Esophagus squamous epithelium (tissue), 5 donors: ENCODE data around the gene KCNG2. TPM values are rescaled to one million over a fixed set of nuclear protein-coding genes. Genes with fewer than 3 reads are reported as not detected.
A peak's percentile ranks its signal among the peaks of the same experiment; 100 is the strongest.

Experiments used
- DNase-seq: peaks from one replicate; lab custom pipeline; 2025; lab: John Stamatoyannopoulos, UW
- H3K27ac ChIP-seq, 4 donors: fragments of 200-600 bp; sonication (generic); one replicate each; pipeline ENCODE4 v1.5.1; 2016 to 2019; ENCODE audit warnings: mild to moderate bottlenecking in 1 of 4
- H3K27me3 ChIP-seq, 4 donors: fragments of 200-600 bp; sonication (generic); 1 replicate in 3 of 4; 2 replicates in 1 of 4; pipeline versions ENCODE4 v1.5.1 to v1.6.0; 2017 to 2021; ENCODE audit warnings: antibody characterized with exemption in 1 of 4
- H3K36me3 ChIP-seq, 3 donors: fragments of 200-600 bp; sonication (generic); one replicate each; pipeline ENCODE4 v1.5.1; 2016 to 2019
- H3K4me1 ChIP-seq, 3 donors: fragments of 200-600 bp; sonication (generic); one replicate each; pipeline ENCODE4 v1.5.1; 2017 to 2019
- H3K4me3 ChIP-seq, 4 donors: fragments of 200-600 bp; sonication (generic); 1 replicate in 3 of 4; 2 replicates in 1 of 4; pipeline ENCODE4 v1.5.1; 2016 to 2019; ENCODE audit warnings: mild to moderate bottlenecking in 2 of 4, moderate library complexity in 1 of 4
- H3K9me3 ChIP-seq, 3 donors: fragments of 200-600 bp; sonication (generic); one replicate each; pipeline ENCODE4 v1.5.1; 2016 to 2019
- POLR2A ChIP-seq, 4 donors: fragments of 450-650 bp; IDR thresholded peaks; one replicate each; pipeline ENCODE4 v1.6.1; 2017; ENCODE audit warnings: antibody characterized with exemption in 4 of 4, mild to moderate bottlenecking in 4 of 4, moderate library complexity in 3 of 4
- WGBS, 2 donors: methylation state at CpG; one replicate each; pipeline ENCODE4 v1.1.5; 2018; 5-methylcytosine and 5-hydroxymethylcytosine counted together
- intact Hi-C: fragments of 100-400 bp; cut with DNase I; formaldehyde crosslinking; loops from one replicate; pipeline ENCODE4 v1.15.0; 2022
- total RNA-seq, 4 donors: library from RNA; depleted of rRNA; stranded (reverse); fragments of >200 nt; gene quantifications; one replicate each; pipeline ENCODE4 v1.1.0, GENCODE V29; 2016
- TF ChIP-seq, protein P1 (sequence below), 6 experiments: fragments of 450-650 bp in 4 of 6; fragments of 200-600 bp in 2 of 6; sonication (generic) in 2 of 6; IDR thresholded peaks; one replicate each; pipeline ENCODE4 v1.5.1; 2016 to 2019; ENCODE audit warnings: antibody characterized with exemption in 6 of 6, mild to moderate bottlenecking in 4 of 6, moderate library complexity in 4 of 6
- donor health status: DM: yes; HTN: yes; CAD: no.

The KCNG2 gene
- total RNA-seq, 4 donors from 2014 or later: 0.19 TPM; not detected in 3

DNA sequence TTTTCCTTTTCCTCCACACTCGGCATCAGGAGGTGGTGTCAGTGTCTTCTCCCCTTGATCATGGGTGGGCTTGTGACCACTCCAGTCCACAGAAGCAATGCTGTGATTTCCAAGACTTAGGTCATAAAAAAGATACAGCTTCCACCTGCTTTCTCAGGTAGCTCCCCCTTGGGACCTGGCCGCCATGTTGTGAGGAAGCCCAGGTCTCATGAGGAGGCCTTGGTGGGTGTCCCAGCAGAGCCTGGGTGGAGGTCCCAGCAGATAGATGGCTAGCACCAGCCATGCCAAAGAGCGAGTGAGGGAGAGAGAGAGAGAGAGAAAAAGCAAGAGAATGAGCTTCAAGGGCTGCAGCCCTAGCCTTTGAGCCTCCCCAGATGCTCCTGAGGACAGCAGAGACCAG, 137.8 kb downstream of the KCNG2 start:
- Histone ChIP-seq H3K27ac (no peak overlapping the region), H3K27me3 (no peaks in the 10 kb centered on the region), H3K4me1 (peaks cover 0 to 32% (median 6%) of the 10 kb centered on the region in 3 donors), H3K4me3 (no peak overlapping the region), H3K36me3 (peaks cover 0 to 75% (median 0%) of the 10 kb centered on the region in 3 donors), H3K9me3 (peaks cover 0 to 34% (median 18%) of the 10 kb centered on the region in 3 donors)
- intact Hi-C loops: no loop called here
- 86 to 93% methylated on average over 2 to 3 of the region's 3 CpGs for WGBS, 2 donors
- TF ChIP-seq, protein P1, sequence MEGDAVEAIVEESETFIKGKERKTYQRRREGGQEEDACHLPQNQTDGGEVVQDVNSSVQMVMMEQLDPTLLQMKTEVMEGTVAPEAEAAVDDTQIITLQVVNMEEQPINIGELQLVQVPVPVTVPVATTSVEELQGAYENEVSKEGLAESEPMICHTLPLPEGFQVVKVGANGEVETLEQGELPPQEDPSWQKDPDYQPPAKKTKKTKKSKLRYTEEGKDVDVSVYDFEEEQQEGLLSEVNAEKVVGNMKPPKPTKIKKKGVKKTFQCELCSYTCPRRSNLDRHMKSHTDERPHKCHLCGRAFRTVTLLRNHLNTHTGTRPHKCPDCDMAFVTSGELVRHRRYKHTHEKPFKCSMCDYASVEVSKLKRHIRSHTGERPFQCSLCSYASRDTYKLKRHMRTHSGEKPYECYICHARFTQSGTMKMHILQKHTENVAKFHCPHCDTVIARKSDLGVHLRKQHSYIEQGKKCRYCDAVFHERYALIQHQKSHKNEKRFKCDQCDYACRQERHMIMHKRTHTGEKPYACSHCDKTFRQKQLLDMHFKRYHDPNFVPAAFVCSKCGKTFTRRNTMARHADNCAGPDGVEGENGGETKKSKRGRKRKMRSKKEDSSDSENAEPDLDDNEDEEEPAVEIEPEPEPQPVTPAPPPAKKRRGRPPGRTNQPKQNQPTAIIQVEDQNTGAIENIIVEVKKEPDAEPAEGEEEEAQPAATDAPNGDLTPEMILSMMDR (IDR thresholded peaks at IDR 0.05): no peak
- no peak for TF ChIP-seq POLR2A (IDR thresholded peaks at IDR 0.05)
- DNase-seq: no peak

DNA sequence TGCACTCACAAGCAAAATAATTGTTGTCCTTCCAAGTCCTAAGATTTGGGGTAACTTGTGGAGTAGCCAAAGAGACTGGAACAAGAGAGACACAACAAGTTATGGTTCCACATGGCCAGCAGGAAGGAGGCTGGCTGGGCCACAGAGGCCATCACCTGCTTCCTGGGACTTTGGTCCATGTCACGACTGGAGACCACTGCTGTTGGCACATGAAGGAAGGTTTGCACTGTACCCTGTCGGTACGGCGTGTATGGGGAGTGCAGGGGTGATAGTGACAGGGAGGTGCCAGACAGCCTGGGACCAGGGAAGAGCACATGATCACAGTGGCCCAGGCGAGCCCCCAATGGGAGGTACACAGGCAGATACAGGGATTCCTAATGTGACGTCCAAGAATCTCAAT, 138.2 kb downstream of the KCNG2 start:
- H3K27ac ChIP-seq: no peak overlapping the region
- H3K4me1 ChIP-seq: peaks cover 0 to 37% (median 6%) of the 10 kb centered on the region in 3 donors
- H3K27me3 ChIP-seq: no peaks in the 10 kb centered on the region
- no peak for TF ChIP-seq POLR2A (IDR thresholded peaks at IDR 0.05)
- TF ChIP-seq, protein P1 (IDR thresholded peaks at IDR 0.05): no peak
- DNase-seq: no peak
- intact Hi-C loops: no loop called here
- 84 to 96% methylated on average over 2 to 6 of the region's 6 CpGs for WGBS, 2 donors
- no peak overlapping the region for H3K4me3 ChIP-seq
- peaks cover 0 to 79% (median 0%) of the 10 kb centered on the region in 3 donors for H3K36me3 ChIP-seq
- H3K9me3 ChIP-seq: peaks cover 0 to 29% (median 17%) of the 10 kb centered on the region in 3 donors

DNA sequence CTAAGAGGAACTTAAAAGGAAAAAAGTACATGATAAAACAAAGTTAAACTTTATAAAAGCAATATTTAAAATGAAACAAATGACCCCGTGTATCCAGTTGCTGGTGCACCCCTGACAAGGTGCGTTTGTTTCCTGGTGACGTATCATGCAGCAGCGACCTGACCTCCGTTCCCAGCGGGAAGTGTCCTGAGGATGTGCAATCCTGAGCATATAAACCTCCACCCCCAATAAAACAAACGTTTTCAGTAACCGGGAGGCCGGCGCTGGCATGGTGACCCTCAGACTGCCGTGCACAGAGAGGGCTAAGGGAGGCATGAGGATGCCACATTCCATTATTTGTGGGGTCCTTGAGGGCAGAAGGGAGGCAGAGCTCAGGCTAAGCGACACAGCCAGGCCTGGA, 138.9 kb downstream of the KCNG2 start:
- 92 to 95% methylated on average over 12 of the region's 12 CpGs for WGBS, 2 donors
- no peaks in the 10 kb centered on the region for H3K27me3 ChIP-seq
- H3K9me3 ChIP-seq: peaks cover 0 to 24% (median 11%) of the 10 kb centered on the region in 3 donors
- no peak overlapping the region for H3K4me3 ChIP-seq
- peaks cover 2 to 44% (median 6%) of the 10 kb centered on the region in 3 donors for H3K4me1 ChIP-seq
- H3K27ac ChIP-seq: no peak overlapping the region
- intact Hi-C loops: no loop called here
- DNase-seq: no peak
- TF ChIP-seq, protein P1 (IDR thresholded peaks at IDR 0.05): no peak
- no peak for TF ChIP-seq POLR2A (IDR thresholded peaks at IDR 0.05)
- peaks cover 0 to 82% (median 0%) of the 10 kb centered on the region in 3 donors for H3K36me3 ChIP-seq

DNA sequence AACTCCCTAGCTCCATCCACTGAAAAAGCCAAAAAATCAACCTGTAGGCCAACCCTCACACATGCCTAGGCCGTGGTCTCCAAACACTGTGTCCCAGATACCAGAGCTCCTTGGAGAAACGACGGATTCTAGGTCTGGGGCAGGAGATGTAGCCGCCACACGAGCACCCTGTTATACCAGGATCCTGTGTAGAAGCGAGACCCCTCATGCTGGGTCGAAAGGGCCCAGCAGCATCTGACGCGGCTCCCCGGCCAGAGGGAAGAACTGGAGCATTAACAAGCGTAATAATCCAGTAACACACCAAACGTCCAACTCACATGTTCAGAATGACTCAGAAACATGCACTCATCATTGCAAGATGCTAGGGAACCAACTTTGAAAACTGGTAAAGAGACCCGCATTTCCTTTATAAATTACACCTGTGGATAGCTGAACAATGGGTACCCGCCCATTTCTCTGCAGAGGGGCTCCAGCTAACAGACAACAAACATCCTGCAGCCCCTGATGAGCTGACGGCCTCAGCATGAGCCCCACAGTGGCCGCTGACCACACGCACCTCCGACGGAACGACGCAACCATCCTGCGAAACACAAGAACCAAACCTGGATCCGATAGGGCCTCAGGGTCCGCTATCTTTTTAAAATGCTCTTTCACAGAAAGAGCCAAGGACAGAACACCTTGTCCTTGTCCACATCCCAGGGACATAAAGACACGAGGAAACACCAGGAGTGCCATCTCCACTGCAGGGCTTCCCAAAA, 139.5 kb downstream of the KCNG2 start:
- DNase-seq: no peak
- Histone ChIP-seq H3K27ac (no peak overlapping the region), H3K27me3 (no peaks in the 10 kb centered on the region), H3K4me1 (peaks cover 2 to 50% (median 6%) of the 10 kb centered on the region in 3 donors), H3K9me3 (peaks cover 0 to 17% (median 9%) of the 10 kb centered on the region in 3 donors), H3K36me3 (peaks cover 0 to 86% (median 0%) of the 10 kb centered on the region in 3 donors), H3K4me3 (no peak overlapping the region)
- intact Hi-C loops: no loop called here
- TF ChIP-seq POLR2A (IDR thresholded peaks at IDR 0.05): no peak
- WGBS, 2 donors: 95% methylated on average over 19 to 24 of the region's 25 CpGs

DNA sequence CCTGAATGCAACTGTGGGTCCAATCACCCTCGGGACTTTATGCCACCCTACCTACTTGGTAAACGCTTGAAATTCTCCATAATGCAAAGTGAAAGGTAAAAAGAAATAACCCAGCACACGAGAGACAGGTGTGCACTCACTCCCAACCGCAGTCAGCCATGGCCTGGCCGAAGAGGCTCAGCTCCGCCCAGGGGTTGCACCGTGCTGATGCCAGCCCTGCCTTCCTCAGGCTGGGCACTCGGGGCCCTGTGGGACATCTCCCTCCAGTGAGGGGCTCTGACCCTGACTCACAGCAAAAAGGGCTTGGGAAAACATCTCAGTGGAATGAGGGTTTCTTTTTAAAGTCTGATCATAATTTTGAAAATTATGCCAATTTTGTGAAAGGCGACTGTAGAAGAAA, 140.5 kb downstream of the KCNG2 start:
- H3K9me3 ChIP-seq: peaks cover 0 to 10% (median 4%) of the 10 kb centered on the region in 3 donors
- H3K27me3 ChIP-seq: no peaks in the 10 kb centered on the region
- peak overlapping the region in 3 of 4 donors; percentile 55 to 66 (median 57) for H3K27ac ChIP-seq
- no peak overlapping the region for H3K4me3 ChIP-seq
- TF ChIP-seq, protein P1 (IDR thresholded peaks at IDR 0.05): no peak
- no peak for TF ChIP-seq POLR2A (IDR thresholded peaks at IDR 0.05)
- DNase-seq: no peak
- 81 to 97% methylated on average over 5 to 9 of the region's 9 CpGs for WGBS, 2 donors
- peaks cover 0 to 87% (median 5%) of the 10 kb centered on the region in 3 donors for H3K36me3 ChIP-seq
- peaks cover 6 to 59% (median 10%) of the 10 kb centered on the region in 3 donors for H3K4me1 ChIP-seq
- intact Hi-C loops: no loop called here
